Fibroblast of villous mesenchyme (primary cell): ENCODE data around the gene DAGLA. TPM values are rescaled to one million over a fixed set of nuclear protein-coding genes. Genes with fewer than 3 reads are reported as not detected.

Source experiments
- DNase-seq: peaks from one replicate; pipeline ENCODE4 v3.0.0-alpha.2; 2010; ENCODE audit warnings: low read depth
- H3K4me3 ChIP-seq: 2 replicates; pipeline ENCODE4 v1.5.1; 2011; ENCODE audit warnings: low read depth, mild to moderate bottlenecking, low read length
- CTCF ChIP-seq: IDR thresholded peaks from 2 replicates; pipeline ENCODE4 v1.5.1; 2012; ENCODE audit warnings: low read depth, mild to moderate bottlenecking, low read length; ENCODE audit not compliant: insufficient read depth
- total RNA-seq: library from RNA; depleted of rRNA; stranded (reverse); fragments of >200 nt; gene quantifications from 2 replicates; pipeline ENCODE4 v1.2.3, GENCODE V29; 2012

The DAGLA gene
- total RNA-seq, 1 donor, result 2.2 TPM

DNA sequence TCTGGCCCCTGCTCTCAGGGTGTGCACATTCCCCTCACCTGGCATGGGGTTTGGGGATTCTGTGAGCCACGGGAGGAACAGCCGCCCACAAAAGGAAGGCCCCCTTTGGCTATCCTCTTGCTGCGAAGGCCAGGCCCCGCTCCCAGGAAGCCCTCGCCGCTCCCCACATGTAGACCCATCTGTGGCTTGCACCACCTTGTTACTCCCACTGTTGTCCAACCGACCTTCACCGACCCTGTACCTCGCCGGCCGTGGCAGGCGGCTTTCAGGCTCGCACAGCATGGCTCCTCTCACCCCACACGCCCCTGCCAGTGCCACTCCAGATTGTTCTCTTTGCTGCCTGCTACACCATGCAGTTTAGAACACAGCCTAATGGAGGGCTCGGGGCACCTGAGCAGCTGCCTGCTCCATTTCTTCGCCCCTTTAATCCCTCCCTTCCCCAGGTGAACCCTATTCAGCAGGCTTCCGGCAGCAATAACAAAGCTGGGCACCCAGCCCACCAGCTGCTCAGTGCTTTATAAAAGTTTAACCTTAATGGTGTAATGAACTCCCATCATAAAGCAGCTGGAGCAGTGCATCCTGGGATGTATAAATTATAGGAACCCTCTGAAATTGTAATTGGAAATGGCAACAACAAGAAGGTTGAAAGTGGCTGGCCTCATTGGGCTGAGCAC, 10.7 kb downstream of the DAGLA start:
- H3K4me3 ChIP-seq, result no peak overlapping the region
- no peak for DNase-seq
- TF ChIP-seq CTCF, result no peak

DNA sequence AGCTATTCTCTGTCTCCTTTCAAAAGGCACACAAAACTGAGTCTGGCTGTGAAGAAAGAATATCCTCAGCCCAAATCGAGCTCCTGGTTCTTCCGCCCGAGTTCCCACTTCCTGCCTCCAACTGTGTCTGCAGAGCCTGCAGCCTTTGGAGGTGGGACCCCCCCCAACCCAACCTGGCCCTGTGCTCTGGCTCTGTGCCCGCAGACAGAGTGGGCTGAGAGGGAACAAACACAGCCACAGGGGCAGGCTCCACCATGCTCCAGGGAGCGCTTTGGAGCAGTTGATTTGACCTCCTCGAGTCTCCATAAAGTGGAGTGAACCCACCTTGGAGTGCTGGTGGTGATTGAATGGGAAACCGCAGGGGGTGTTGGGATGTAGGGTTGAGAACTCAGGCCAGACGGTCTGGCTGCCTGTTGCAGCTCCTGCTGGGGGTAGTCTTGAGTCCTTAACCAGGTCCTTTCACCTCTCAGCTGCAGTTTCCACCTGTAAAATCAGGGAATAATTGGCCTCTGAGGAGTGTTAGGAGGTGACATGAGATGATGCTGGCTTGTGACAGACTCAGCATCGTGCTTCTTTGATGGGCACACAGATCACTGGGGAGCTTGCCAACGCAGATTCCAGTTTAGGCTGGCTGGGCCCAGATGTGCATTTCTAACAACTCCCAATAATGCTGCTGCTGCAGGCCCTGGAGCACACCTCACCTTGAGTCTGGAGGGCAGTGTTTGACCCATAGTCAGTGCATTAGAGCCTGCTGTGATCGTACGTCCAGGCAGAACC, 11.4 kb downstream of the DAGLA start:
- no peak for TF ChIP-seq CTCF
- no peak for DNase-seq
- H3K4me3 ChIP-seq, result no peak overlapping the region

GRCh38 chr11:61693922-61694601, 13.9 kb downstream of the DAGLA start:
- no peak overlapping the region for H3K4me3 ChIP-seq
- TF ChIP-seq CTCF, result no peak
- DNase-seq, result no peak

DNA sequence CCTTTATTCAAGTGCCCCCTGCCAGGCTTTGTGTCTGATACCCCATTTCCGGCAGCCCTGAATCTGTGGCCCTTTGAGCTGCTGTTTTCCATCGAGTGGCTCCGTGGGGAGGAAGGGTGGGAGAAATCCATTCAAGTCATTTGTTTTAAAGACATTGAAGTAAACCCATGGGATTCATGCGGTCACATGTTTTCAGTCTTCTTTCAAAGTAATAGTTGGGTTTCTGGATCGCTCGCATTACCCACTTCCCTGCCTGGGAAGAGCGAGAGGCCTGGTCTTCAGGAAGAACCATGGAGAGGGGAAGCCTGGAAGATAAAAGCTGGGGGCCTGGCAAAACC, 14.4 kb downstream of the DAGLA start:
- no peak for DNase-seq
- H3K4me3 ChIP-seq, result no peak overlapping the region
- TF ChIP-seq CTCF, result no peak

GRCh38 chr11:61694946-61695706, 14.9 kb downstream of the DAGLA start:
- no peak for TF ChIP-seq CTCF
- DNase-seq, result no peak
- H3K4me3 ChIP-seq, result no peak overlapping the region

GRCh38 chr11:61695917-61696316, 15.7 kb downstream of the DAGLA start:
- H3K4me3 ChIP-seq, result no peak overlapping the region
- TF ChIP-seq CTCF, result no peak
- DNase-seq, result peak; percentile 70
